ENCODE measurements around the gene BTBD9. TPM values are rescaled to one million over a fixed set of nuclear protein-coding genes. Genes with fewer than 3 reads are reported as not detected.

Gene BTBD9
- total and polyA plus RNA-seq, 2 donors (not counting 3 experiments of a cell fraction or from before 2014, with no cell fraction given): 4.9 to 15.0 TPM

- BruUV-seq (replicated peaks): no TSS peak
- FAIRE-seq (no peak), DNase-seq (ENCODE audit: low read depth, low spot score) (no peak)
- Histone ChIP-seq H3K9ac (replicated peaks; ENCODE audit: extremely low read depth, insufficient read depth, low read length) (no peak overlapping the region), H3K27me3 (ENCODE audit: control insufficient read depth in 2 of 2, insufficient read depth in 2 of 2, low read length in 2 of 2) (no peaks in the 10 kb centered on the region), H3K4me2 (ENCODE audit: insufficient read depth, low read length) (no peak overlapping the region), H3K4me3 (replicated peaks in 1 of 3; ENCODE audit: insufficient read depth in 1 of 3, low read depth in 1 of 3, low read length in 3 of 3) (no peak overlapping the region), H3K36me3 (ENCODE audit: control insufficient read depth in 2 of 2, extremely low read depth in 1 of 2, insufficient read depth in 2 of 2, low read length in 2 of 2) (no peaks in the 10 kb centered on the region), H3K9me3 (replicated peaks; ENCODE audit: control insufficient read depth, insufficient read depth, low read length) (no peaks in the 10 kb centered on the region), H4K20me1 (replicated peaks; ENCODE audit: control insufficient read depth, extremely low read depth, insufficient read depth, low read length) (no peaks in the 10 kb centered on the region), H3K9me1 (replicated peaks; ENCODE audit: control insufficient read depth, extremely low read depth, insufficient read depth, low read length) (no peaks in the 10 kb centered on the region), H3K4me1 (ENCODE audit: control insufficient read depth, extremely low read depth, insufficient read depth, low read length) (no peaks in the 10 kb centered on the region), H3K27ac (ENCODE audit: insufficient read depth, low read depth, low read length) (no peak overlapping the region), H2AFZ (ENCODE audit: low read depth, low read length) (no peak overlapping the region), H3K79me2 (ENCODE audit: control insufficient read depth, insufficient read depth, low read length) (no peaks in the 10 kb centered on the region)
- ChIA-PET CTCF (interaction anchor here (0.7 to 1.8 kb wide), 4 partner anchors 9 to 127 kb away, joined by 3 to 4 read pairs (median 4); no protein-coding TSS in a partner anchor), POLR2A (no interaction called here)
- intact Hi-C loops (cut with micrococcal nuclease) (no loop called here), dilution Hi-C loops (cut with MboI; ENCODE audit: extremely low pct_ligation_motif_present, low sequenced_read_pairs) (no loop called here)
- TF ChIP-seq GATA2 (IDR thresholded peaks at IDR 0.05; ENCODE audit: insufficient read depth, insufficient read length, low read depth, low read length) (no peak), FOS (IDR thresholded peaks at IDR 0.05; ENCODE audit: borderline replicate concordance, insufficient read depth, low read length) (no peak), POLR2AphosphoS5 (IDR thresholded peaks at IDR 0.05; ENCODE audit: insufficient read depth, low read depth, low read length) (no peak), JUN (IDR thresholded peaks at IDR 0.05; ENCODE audit: borderline replicate concordance, insufficient read depth, insufficient read length, low read depth) (no peak), EZH2 (IDR thresholded peaks at IDR 0.05; ENCODE audit: borderline replicate concordance, low read depth, low read length, severe bottlenecking) (no peak), MYC (IDR thresholded peaks at IDR 0.05; ENCODE audit: low read depth, low read length) (no peak), MAX (IDR thresholded peaks at IDR 0.05; ENCODE audit: insufficient read depth, insufficient read length) (no peak), POLR2A (IDR thresholded peaks at IDR 0.05; ENCODE audit: low read depth, low read length) (no peak), CTCF (IDR thresholded peaks at IDR 0.05; ENCODE audit: extremely low read depth in 1 of 2, insufficient read depth in 1 of 2, low read depth in 1 of 2, low read length in 2 of 2) (no peak)
These were observed 272.5 kb downstream of the BTBD9 start for GRCh38 chr6:38367231-38367630.

All from endothelial cell of umbilical vein (primary cell).